Breast epithelium (tissue), 4 donors: Measurements from ENCODE around the gene ERC1. TPM values are rescaled to one million over a fixed set of nuclear protein-coding genes. Genes with fewer than 3 reads are reported as not detected.

Experiments used
- DNase-seq, 2 donors: peaks; one replicate each; pipeline ENCODE4 v3.0.0-alpha.2; 2019; ENCODE audit warnings: low spot score in 2 of 2
- H3K27ac ChIP-seq, 2 donors: fragments of 200-600 bp; sonication (generic) in 1 of 2; one replicate each; pipeline ENCODE4 v1.5.1; 2016 to 2019; ENCODE audit warnings: mild to moderate bottlenecking in 1 of 2
- H3K27me3 ChIP-seq, 2 donors: fragments of 200-600 bp; sonication (generic) in 1 of 2; one replicate each; pipeline versions ENCODE4 v1.5.1 to v1.6.0; 2017 to 2019; ENCODE audit warnings: control low read depth in 1 of 2, mild to moderate bottlenecking in 1 of 2
- H3K36me3 ChIP-seq: fragments of 200-600 bp; one replicate; pipeline ENCODE4 v1.5.1; 2019
- H3K4me1 ChIP-seq, 2 donors: fragments of 200-600 bp; sonication (generic); one replicate each; pipeline ENCODE4 v1.5.1; 2016 to 2019; ENCODE audit warnings: control low read depth in 1 of 2
- H3K4me3 ChIP-seq, 3 donors: fragments of 200-600 bp; sonication (generic); 1 replicate in 2 of 3; 2 replicates in 1 of 3; pipeline ENCODE4 v1.5.1; 2016 to 2019; ENCODE audit warnings: mild to moderate bottlenecking in 3 of 3, moderate library complexity in 2 of 3
- H3K9me3 ChIP-seq, 2 donors: fragments of 200-600 bp; sonication (generic) in 1 of 2; one replicate each; pipeline ENCODE4 v1.5.1; 2016 to 2019; ENCODE audit warnings: control low read depth in 1 of 2
- POLR2A ChIP-seq: fragments of 450-650 bp; IDR thresholded peaks from one replicate; pipeline ENCODE4 v1.6.1; 2016; ENCODE audit warnings: antibody characterized with exemption, mild to moderate bottlenecking, moderate library complexity
- POLR2AphosphoS5 ChIP-seq, 3 donors: sonication (generic); formaldehyde crosslinking; IDR thresholded peaks; one replicate each; pipeline ENCODE4 v1.6.1; 2017; ENCODE audit warnings: antibody characterized with exemption in 3 of 3
- intact Hi-C: fragments of 100-400 bp; cut with DNase I; formaldehyde crosslinking; loops from one replicate; pipeline ENCODE4 v1.15.1; 2023; ENCODE audit warnings: low total_unique reads
- total RNA-seq, 3 donors: library from RNA; depleted of rRNA; stranded (reverse); fragments of >200 nt; gene quantifications; one replicate each; pipeline ENCODE4 v1.1.0, GENCODE V29; 2016
- TF ChIP-seq, protein P1 (sequence below), 3 donors: fragments of 450-650 bp; IDR thresholded peaks; one replicate each; pipeline ENCODE4 v1.5.1; 2016 to 2017; ENCODE audit warnings: antibody characterized with exemption in 3 of 3, mild to moderate bottlenecking in 3 of 3, moderate library complexity in 3 of 3

ERC1 gene
- total RNA-seq, 3 donors from 2014 or later: 47.4 to 63.4 (median 52.8) TPM

DNA sequence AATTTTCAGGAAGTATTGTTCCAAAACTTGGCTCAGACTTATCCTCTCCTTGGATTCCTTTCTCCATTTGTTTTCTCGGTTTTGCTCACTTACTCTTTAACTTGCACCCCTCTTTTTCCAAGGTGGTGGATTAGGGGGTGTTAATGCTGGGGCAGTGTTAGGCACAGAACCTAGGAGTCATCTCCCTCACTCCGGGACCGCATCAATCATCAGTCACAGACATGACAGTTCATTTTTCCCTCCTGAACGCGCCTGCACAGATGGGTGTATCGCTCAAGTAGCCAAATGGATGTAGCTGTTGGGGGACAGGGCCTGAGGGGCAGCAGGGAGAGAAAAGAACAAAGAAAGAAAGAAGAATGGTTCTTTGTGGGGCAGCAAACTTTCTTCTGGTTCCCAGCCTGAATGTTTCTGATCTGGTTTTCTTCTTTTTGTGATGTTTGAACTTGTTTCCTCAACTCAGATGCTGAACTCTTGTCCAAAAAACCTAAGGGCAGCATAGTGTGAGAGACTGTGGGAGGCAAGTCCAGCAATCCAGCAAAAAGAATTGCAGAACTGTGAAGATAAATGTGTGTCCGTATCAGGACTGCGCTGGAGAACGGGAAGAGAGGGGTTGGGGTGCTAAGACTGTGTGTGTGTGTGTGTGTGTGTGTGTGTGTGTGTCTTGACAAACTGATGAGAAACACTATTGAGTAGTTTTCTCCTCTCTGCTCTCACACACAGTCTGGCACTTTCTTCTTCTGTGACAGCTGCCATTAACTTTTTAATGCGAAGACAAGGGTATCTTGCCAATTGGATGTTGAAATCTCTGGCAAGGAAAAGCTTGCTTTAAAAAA lies 472.3 kb downstream of the ERC1 start:
- TF ChIP-seq, protein P1, sequence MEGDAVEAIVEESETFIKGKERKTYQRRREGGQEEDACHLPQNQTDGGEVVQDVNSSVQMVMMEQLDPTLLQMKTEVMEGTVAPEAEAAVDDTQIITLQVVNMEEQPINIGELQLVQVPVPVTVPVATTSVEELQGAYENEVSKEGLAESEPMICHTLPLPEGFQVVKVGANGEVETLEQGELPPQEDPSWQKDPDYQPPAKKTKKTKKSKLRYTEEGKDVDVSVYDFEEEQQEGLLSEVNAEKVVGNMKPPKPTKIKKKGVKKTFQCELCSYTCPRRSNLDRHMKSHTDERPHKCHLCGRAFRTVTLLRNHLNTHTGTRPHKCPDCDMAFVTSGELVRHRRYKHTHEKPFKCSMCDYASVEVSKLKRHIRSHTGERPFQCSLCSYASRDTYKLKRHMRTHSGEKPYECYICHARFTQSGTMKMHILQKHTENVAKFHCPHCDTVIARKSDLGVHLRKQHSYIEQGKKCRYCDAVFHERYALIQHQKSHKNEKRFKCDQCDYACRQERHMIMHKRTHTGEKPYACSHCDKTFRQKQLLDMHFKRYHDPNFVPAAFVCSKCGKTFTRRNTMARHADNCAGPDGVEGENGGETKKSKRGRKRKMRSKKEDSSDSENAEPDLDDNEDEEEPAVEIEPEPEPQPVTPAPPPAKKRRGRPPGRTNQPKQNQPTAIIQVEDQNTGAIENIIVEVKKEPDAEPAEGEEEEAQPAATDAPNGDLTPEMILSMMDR (IDR thresholded peaks at IDR 0.05): no peak
- TF ChIP-seq POLR2AphosphoS5 (IDR thresholded peaks at IDR 0.05) (no peak), POLR2A (no peak)
- DNase-seq: peak in 1 of 2 donors; percentile 40
- H3K36me3 ChIP-seq: no peaks in the 10 kb centered on the region
- H3K4me1 ChIP-seq: no peaks in the 10 kb centered on the region
- peak overlapping the region; percentile 42 to 66 for H3K27ac ChIP-seq
- H3K27me3 ChIP-seq: no peaks in the 10 kb centered on the region
- H3K4me3 ChIP-seq: peak overlapping the region in 2 of 3 donors; percentile 18 to 23
- no peaks in the 10 kb centered on the region for H3K9me3 ChIP-seq
- intact Hi-C loops: no loop called here

DNA sequence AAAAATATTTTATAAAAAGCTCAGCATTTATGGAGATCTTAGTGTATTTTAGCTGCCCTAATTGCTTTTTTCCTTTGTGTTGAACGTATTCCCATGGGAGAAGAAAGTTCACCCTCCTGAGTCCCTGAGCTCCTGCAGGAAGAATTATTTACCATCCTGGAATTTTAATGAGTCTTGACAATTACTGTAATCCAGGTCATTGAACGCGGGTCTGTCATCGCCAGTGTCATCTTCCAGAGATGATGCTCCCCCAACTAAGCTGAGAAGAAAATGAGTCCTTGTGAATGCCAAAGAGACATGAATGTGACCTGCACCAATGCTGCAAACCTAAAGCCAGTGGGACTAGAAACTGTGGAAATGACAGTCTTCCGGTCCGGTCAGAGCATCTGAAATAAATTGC lies 473.9 kb downstream of the ERC1 start:
- no peak for DNase-seq
- Histone ChIP-seq H3K27ac (no peak overlapping the region), H3K4me3 (no peak overlapping the region), H3K36me3 (no peaks in the 10 kb centered on the region), H3K27me3 (no peaks in the 10 kb centered on the region), H3K4me1 (no peaks in the 10 kb centered on the region), H3K9me3 (no peaks in the 10 kb centered on the region)
- TF ChIP-seq POLR2AphosphoS5 (IDR thresholded peaks at IDR 0.05) (no peak), POLR2A (no peak)
- TF ChIP-seq, protein P1 (IDR thresholded peaks at IDR 0.05): no peak
- intact Hi-C loops: no loop called here

DNA sequence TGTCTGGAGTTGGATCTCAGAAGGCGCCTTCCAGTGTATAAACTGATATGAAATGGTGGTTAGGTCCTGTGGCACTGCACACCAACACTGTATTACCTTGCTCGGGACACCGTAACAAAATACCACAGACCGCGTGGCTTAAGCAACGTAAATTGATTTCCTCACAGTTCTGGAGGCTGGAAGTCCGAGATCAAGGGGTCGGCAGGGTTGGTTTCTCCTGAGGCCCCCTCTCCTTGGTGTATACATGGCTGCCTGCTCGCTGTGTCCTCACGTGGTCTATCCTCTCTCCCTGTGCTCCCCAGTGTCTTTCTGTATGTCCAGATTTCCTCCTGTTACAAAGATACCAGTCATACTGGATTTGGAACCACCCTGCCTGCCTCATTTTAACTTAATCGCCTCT lies 475.0 kb downstream of the ERC1 start:
- Histone ChIP-seq H3K36me3 (no peaks in the 10 kb centered on the region), H3K27me3 (no peaks in the 10 kb centered on the region), H3K9me3 (no peaks in the 10 kb centered on the region), H3K4me3 (no peak overlapping the region), H3K4me1 (no peaks in the 10 kb centered on the region), H3K27ac (no peak overlapping the region)
- DNase-seq: no peak
- TF ChIP-seq, protein P1 (IDR thresholded peaks at IDR 0.05): no peak
- TF ChIP-seq POLR2AphosphoS5 (IDR thresholded peaks at IDR 0.05): no peak
- TF ChIP-seq POLR2A: no peak
- intact Hi-C loops: no loop called here

DNA sequence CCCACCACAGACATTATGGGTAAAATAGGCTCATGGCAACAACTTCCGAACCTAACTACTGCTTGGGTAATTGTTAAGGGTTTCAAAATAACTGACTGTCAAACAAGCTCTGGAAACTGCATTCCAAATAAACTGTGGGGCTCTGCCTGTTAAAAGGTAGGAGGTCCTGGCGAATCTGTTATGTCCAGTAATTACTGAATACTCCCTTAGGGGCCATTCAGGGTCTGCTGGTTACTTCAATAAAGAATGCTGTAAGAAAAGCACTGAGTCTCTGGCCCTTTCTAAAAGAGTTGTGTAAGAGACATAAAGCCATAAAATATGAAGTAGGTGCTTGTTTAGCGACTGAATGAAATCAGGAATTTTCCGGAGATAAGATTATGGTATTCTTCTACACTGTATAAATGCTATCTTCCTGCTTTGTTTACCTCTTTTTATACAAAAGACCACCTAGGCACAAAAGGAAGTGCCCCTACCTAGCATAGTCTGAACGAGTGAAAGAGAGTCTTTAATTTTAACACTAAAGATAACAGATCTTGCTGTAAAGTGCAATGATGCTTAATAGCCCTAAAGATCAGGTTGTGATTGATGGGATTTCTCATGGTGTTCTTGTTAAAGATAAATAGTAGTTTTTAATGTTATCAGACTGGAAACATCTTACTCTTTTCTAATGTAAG lies 475.6 kb downstream of the ERC1 start:
- TF ChIP-seq, protein P1 (IDR thresholded peaks at IDR 0.05): no peak
- TF ChIP-seq POLR2A (no peak), POLR2AphosphoS5 (IDR thresholded peaks at IDR 0.05) (no peak)
- no peaks in the 10 kb centered on the region for H3K27me3 ChIP-seq
- H3K4me1 ChIP-seq: no peaks in the 10 kb centered on the region
- DNase-seq: no peak
- H3K27ac ChIP-seq: no peak overlapping the region
- no peaks in the 10 kb centered on the region for H3K36me3 ChIP-seq
- intact Hi-C loops: no loop called here
- no peak overlapping the region for H3K4me3 ChIP-seq
- no peaks in the 10 kb centered on the region for H3K9me3 ChIP-seq

DNA sequence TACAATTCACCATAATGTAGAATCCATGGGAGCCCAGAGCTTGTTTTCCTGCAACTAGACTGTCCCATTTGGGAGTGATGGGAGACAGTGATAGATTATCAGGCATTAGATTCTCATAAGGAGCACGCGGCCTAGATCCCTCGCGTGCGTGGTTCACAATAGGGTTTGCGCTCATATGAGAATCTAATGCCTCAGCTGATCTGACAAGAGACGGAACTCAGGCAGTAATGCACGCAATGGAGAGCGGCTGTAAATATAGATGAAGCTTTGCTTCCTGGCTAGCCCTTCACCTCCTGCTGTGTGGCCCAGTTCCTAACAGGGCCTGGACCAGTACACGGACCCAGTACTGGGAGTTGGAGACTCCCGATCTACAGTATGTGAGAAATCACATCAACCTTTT lies 476.7 kb downstream of the ERC1 start:
- no peak overlapping the region for H3K27ac ChIP-seq

More for the DNA sequence above, 476.7 kb downstream of the ERC1 start:
- intact Hi-C loops: no loop called here
- Histone ChIP-seq H3K4me3 (no peak overlapping the region), H3K27me3 (no peaks in the 10 kb centered on the region), H3K4me1 (no peaks in the 10 kb centered on the region), H3K36me3 (no peaks in the 10 kb centered on the region), H3K9me3 (no peaks in the 10 kb centered on the region)
- no peak for TF ChIP-seq POLR2AphosphoS5 (IDR thresholded peaks at IDR 0.05)
- TF ChIP-seq, protein P1 (IDR thresholded peaks at IDR 0.05): no peak
- TF ChIP-seq POLR2A: no peak
- no peak for DNase-seq
